ENCODE results near the gene PTPRC.

Gene PTPRC

GRCh38 chr1:198674009-198674408 lies 35.2 kb downstream of the PTPRC start:
- Histone ChIP-seq H2BK120ac (ENCODE audit: low read depth, low read length) (no peak overlapping the region), H3K27ac (ENCODE audit: low read length, poor library complexity, severe bottlenecking) (no peak overlapping the region)

GRCh38 chr1:198676253-198676652 lies 37.4 kb downstream of the PTPRC start:
- Histone ChIP-seq H2AFZ (ENCODE audit: low read depth, low read length) (no peak overlapping the region), H3K27me3 (ENCODE audit: control insufficient read depth in 1 of 2, insufficient read depth in 1 of 2, low read length in 2 of 2) (no peaks in the 10 kb centered on the region), H4K8ac (ENCODE audit: low read length) (no peak overlapping the region), H2BK15ac (ENCODE audit: low read depth, poor library complexity, severe bottlenecking) (no peak overlapping the region), H3K9me3 (ENCODE audit: control insufficient read depth, low read length) (no peaks in the 10 kb centered on the region), H3K4me1 (ENCODE audit: control insufficient read depth, insufficient read depth, low read depth, low read length) (no peaks in the 10 kb centered on the region), H3K23ac (ENCODE audit: low read length in 2 of 2) (no peak overlapping the region), H3K4me2 (ENCODE audit: low read length, poor library complexity, severe bottlenecking) (no peak overlapping the region), H2AK5ac (ENCODE audit: low read length, severe bottlenecking) (peak overlapping the region; percentile 70), H4K91ac (ENCODE audit: low read length) (no peak overlapping the region), H3K4me3 (ENCODE audit: insufficient read depth in 1 of 2, low read depth in 1 of 2, low read length in 2 of 2) (no peak overlapping the region), H3K9ac (ENCODE audit: low read length) (no peak overlapping the region), H3K36me3 (ENCODE audit: control insufficient read depth in 1 of 2, insufficient read depth in 2 of 2, low read depth in 1 of 2, low read length in 2 of 2) (no peaks in the 10 kb centered on the region), H2BK5ac (ENCODE audit: low read depth, low read length, poor library complexity, severe bottlenecking) (no peak overlapping the region), H2BK120ac (ENCODE audit: low read depth, low read length) (no peak overlapping the region), H3K14ac (ENCODE audit: low read length in 2 of 2) (no peak overlapping the region), H3K4ac (ENCODE audit: low read depth in 1 of 2, low read length in 2 of 2) (no peak overlapping the region), H3K79me1 (replicated peaks; ENCODE audit: low read length, poor library complexity, severe bottlenecking) (no peaks in the 10 kb centered on the region), H2BK12ac (ENCODE audit: low read length in 2 of 2) (no peak overlapping the region), H3K18ac (ENCODE audit: low read depth in 1 of 2, low read length in 2 of 2) (no peak overlapping the region), H3K27ac (ENCODE audit: low read length, poor library complexity, severe bottlenecking) (no peak overlapping the region)
- peak; percentile 34 for DNase-seq
- no CpG with 5 or more reads among the region's 1 CpG for WGBS

More at GRCh38 chr1:198674009-198674408, 35.2 kb downstream of the PTPRC start:
- no peak overlapping the region for H3K4ac ChIP-seq (ENCODE audit: low read depth in 1 of 2, low read length in 2 of 2)
- H2AFZ ChIP-seq (ENCODE audit: low read depth, low read length), result no peak overlapping the region
- no peaks in the 10 kb centered on the region for H3K27me3 ChIP-seq (ENCODE audit: control insufficient read depth in 1 of 2, insufficient read depth in 1 of 2, low read length in 2 of 2)
- no peak overlapping the region for H3K4me2 ChIP-seq (ENCODE audit: low read length, poor library complexity, severe bottlenecking)
- DNase-seq, result no peak
- no peaks in the 10 kb centered on the region for H3K79me1 ChIP-seq (replicated peaks; ENCODE audit: low read length, poor library complexity, severe bottlenecking)
- H3K9ac ChIP-seq (ENCODE audit: low read length), result no peak overlapping the region
- H3K9me3 ChIP-seq (ENCODE audit: control insufficient read depth, low read length), result no peaks in the 10 kb centered on the region
- no peaks in the 10 kb centered on the region for H3K36me3 ChIP-seq (ENCODE audit: control insufficient read depth in 1 of 2, insufficient read depth in 2 of 2, low read depth in 1 of 2, low read length in 2 of 2)
- no peak overlapping the region for H3K4me3 ChIP-seq (ENCODE audit: insufficient read depth in 1 of 2, low read depth in 1 of 2, low read length in 2 of 2)
- no peak overlapping the region for H4K8ac ChIP-seq (ENCODE audit: low read length)
- no peak overlapping the region for H2BK12ac ChIP-seq (ENCODE audit: low read length in 2 of 2)
- no peak overlapping the region for H3K18ac ChIP-seq (ENCODE audit: low read depth in 1 of 2, low read length in 2 of 2)
- H2BK5ac ChIP-seq (ENCODE audit: low read depth, low read length, poor library complexity, severe bottlenecking), result no peak overlapping the region
- H3K23ac ChIP-seq (ENCODE audit: low read length in 2 of 2), result no peak overlapping the region
- H4K91ac ChIP-seq (ENCODE audit: low read length), result no peak overlapping the region
- WGBS, result 96% methylated on average over 2 of the region's 2 CpGs
- no peak overlapping the region for H2BK15ac ChIP-seq (ENCODE audit: low read depth, poor library complexity, severe bottlenecking)
- no peaks in the 10 kb centered on the region for H3K4me1 ChIP-seq (ENCODE audit: control insufficient read depth, insufficient read depth, low read depth, low read length)
- H2AK5ac ChIP-seq (ENCODE audit: low read length, severe bottlenecking), result no peak overlapping the region
- H3K14ac ChIP-seq (ENCODE audit: low read length in 2 of 2), result no peak overlapping the region

GRCh38 chr1:198677027-198677426 lies 38.2 kb downstream of the PTPRC start:
- no peak overlapping the region for H2BK5ac ChIP-seq (ENCODE audit: low read depth, low read length, poor library complexity, severe bottlenecking)
- H3K36me3 ChIP-seq (ENCODE audit: control insufficient read depth in 1 of 2, insufficient read depth in 2 of 2, low read depth in 1 of 2, low read length in 2 of 2), result no peaks in the 10 kb centered on the region
- H2BK12ac ChIP-seq (ENCODE audit: low read length in 2 of 2), result no peak overlapping the region
- H3K4ac ChIP-seq (ENCODE audit: low read depth in 1 of 2, low read length in 2 of 2), result no peak overlapping the region
- H2BK120ac ChIP-seq (ENCODE audit: low read depth, low read length), result no peak overlapping the region
- H4K91ac ChIP-seq (ENCODE audit: low read length), result no peak overlapping the region
- no peak for DNase-seq
- no peaks in the 10 kb centered on the region for H3K79me1 ChIP-seq (replicated peaks; ENCODE audit: low read length, poor library complexity, severe bottlenecking)
- 33% methylated on average over 1 of the region's 1 CpG for WGBS
- no peak overlapping the region for H3K9ac ChIP-seq (ENCODE audit: low read length)
- no peaks in the 10 kb centered on the region for H3K9me3 ChIP-seq (ENCODE audit: control insufficient read depth, low read length)
- no peaks in the 10 kb centered on the region for H3K4me1 ChIP-seq (ENCODE audit: control insufficient read depth, insufficient read depth, low read depth, low read length)
- no peak overlapping the region for H2BK15ac ChIP-seq (ENCODE audit: low read depth, poor library complexity, severe bottlenecking)
- H3K4me3 ChIP-seq (ENCODE audit: insufficient read depth in 1 of 2, low read depth in 1 of 2, low read length in 2 of 2), result no peak overlapping the region
- H2AK5ac ChIP-seq (ENCODE audit: low read length, severe bottlenecking), result no peak overlapping the region
- no peak overlapping the region for H3K14ac ChIP-seq (ENCODE audit: low read length in 2 of 2)
- H3K18ac ChIP-seq (ENCODE audit: low read depth in 1 of 2, low read length in 2 of 2), result no peak overlapping the region
- H3K27ac ChIP-seq (ENCODE audit: low read length, poor library complexity, severe bottlenecking), result no peak overlapping the region
- no peak overlapping the region for H4K8ac ChIP-seq (ENCODE audit: low read length)
- H3K4me2 ChIP-seq (ENCODE audit: low read length, poor library complexity, severe bottlenecking), result no peak overlapping the region
- H3K27me3 ChIP-seq (ENCODE audit: control insufficient read depth in 1 of 2, insufficient read depth in 1 of 2, low read length in 2 of 2), result no peaks in the 10 kb centered on the region
- no peak overlapping the region for H2AFZ ChIP-seq (ENCODE audit: low read depth, low read length)
- no peak overlapping the region for H3K23ac ChIP-seq (ENCODE audit: low read length in 2 of 2)

- Histone ChIP-seq H3K27me3 (ENCODE audit: control insufficient read depth in 1 of 2, insufficient read depth in 1 of 2, low read length in 2 of 2) (no peaks in the 10 kb centered on the region), H4K8ac (ENCODE audit: low read length) (no peak overlapping the region), H3K4me2 (ENCODE audit: low read length, poor library complexity, severe bottlenecking) (no peak overlapping the region), H3K18ac (ENCODE audit: low read depth in 1 of 2, low read length in 2 of 2) (no peak overlapping the region), H3K4ac (ENCODE audit: low read depth in 1 of 2, low read length in 2 of 2) (no peak overlapping the region), H3K36me3 (ENCODE audit: control insufficient read depth in 1 of 2, insufficient read depth in 2 of 2, low read depth in 1 of 2, low read length in 2 of 2) (no peaks in the 10 kb centered on the region), H3K9me3 (ENCODE audit: control insufficient read depth, low read length) (no peaks in the 10 kb centered on the region), H2BK5ac (ENCODE audit: low read depth, low read length, poor library complexity, severe bottlenecking) (no peak overlapping the region), H2AK5ac (ENCODE audit: low read length, severe bottlenecking) (no peak overlapping the region), H3K27ac (ENCODE audit: low read length, poor library complexity, severe bottlenecking) (no peak overlapping the region), H2BK15ac (ENCODE audit: low read depth, poor library complexity, severe bottlenecking) (no peak overlapping the region), H3K23ac (ENCODE audit: low read length in 2 of 2) (no peak overlapping the region), H2AFZ (ENCODE audit: low read depth, low read length) (no peak overlapping the region), H3K4me3 (ENCODE audit: insufficient read depth in 1 of 2, low read depth in 1 of 2, low read length in 2 of 2) (no peak overlapping the region), H2BK120ac (ENCODE audit: low read depth, low read length) (no peak overlapping the region), H2BK12ac (ENCODE audit: low read length in 2 of 2) (no peak overlapping the region), H4K91ac (ENCODE audit: low read length) (no peak overlapping the region), H3K14ac (ENCODE audit: low read length in 2 of 2) (no peak overlapping the region), H3K9ac (ENCODE audit: low read length) (no peak overlapping the region), H3K4me1 (ENCODE audit: control insufficient read depth, insufficient read depth, low read depth, low read length) (no peaks in the 10 kb centered on the region), H3K79me1 (replicated peaks; ENCODE audit: low read length, poor library complexity, severe bottlenecking) (no peaks in the 10 kb centered on the region)
- no CpG with 5 or more reads among the region's 2 CpGs for WGBS
- DNase-seq, result no peak
These were observed 39.0 kb downstream of the PTPRC start for GRCh38 chr1:198677871-198678270.

Measured in mesenchymal stem cell (in vitro differentiated cells and primary cell).